Activated naive CD4-positive, alpha-beta T cell (primary cell): Measurements from ENCODE around the gene TUBB6.

ENCODE experiments used
- DNase-seq, 4 experiments: peaks; one replicate each; lab custom pipeline; 2025; lab: John Stamatoyannopoulos, UW

TUBB6 gene

GRCh38 chr18:12338382-12338781, 30.3 kb downstream of the TUBB6 start:
- no peak for DNase-seq

GRCh38 chr18:12340945-12341660, 33.1 kb downstream of the TUBB6 start:
- no peak for DNase-seq

DNA sequence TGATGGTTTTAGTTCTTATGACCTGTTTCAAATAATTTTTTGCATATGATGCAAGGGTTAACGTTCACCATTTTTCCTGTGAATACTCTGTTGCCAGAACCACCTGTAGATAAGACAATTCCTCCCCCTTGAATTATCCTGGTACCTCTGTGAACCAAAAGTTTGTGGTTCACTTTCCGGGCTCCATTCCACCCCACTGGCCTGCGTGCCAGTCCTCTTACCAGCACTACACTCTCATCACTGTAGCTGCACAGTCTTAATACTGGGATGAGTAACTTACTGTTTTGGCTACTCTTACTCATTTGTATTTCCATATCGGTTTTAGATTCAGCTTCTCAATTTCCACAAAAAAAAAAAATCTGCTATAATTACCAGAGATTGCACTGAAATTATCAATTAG, 34.6 kb downstream of the TUBB6 start:
- no peak for DNase-seq

DNA sequence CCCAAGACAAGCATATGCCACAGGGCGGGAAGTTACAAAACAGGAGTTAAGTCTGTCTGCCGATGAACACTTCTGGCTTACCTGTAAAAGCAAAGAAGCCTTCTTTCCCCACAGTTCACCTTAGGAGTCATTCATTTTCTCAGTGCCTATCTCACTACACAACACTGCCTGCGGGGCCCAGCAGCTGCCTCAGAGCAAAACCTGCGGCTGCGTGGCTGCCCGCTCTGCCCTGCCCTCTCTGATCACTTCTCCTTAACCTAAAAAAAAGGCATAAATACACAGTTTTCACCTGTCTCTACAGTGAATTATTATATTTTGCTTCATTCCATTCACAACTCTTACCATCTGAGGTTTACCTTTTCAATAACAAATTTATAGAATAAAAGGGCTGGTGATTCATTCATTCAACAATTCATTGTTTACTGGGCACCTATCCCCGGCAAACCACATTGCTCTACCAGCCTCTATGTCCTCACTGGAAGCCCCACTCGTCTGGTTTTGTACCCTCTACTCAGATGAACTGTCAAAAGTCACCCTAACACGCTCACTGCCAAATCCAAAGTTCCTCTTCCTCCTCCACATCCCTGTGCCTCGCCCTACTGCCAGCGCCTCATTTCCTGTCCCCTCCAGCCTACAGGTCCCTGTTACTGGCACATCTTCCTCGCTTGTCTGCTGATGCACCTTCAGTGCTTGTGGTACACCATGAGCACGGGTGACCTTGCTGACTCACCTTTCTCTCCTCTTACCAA, 37.6 kb downstream of the TUBB6 start:
- DNase-seq: no peak

DNA sequence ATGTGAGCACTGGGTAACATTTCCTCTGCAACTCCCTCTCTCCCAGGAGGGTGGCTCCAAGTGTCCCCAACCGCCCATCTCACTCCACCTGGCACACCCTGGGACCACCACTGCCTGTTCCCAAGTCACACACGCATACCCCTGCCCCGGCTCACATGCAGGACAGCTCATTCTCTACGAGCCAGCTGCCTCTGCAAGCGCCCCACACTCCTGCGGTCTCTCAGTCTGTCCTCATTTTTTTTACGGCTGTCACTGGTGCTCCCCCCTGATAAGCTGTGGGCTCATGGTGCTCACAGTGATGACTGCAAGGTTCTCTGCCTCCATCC, 38.2 kb downstream of the TUBB6 start:
- no peak for DNase-seq

GRCh38 chr18:12347895-12348294, 39.9 kb downstream of the TUBB6 start:
- DNase-seq: no peak

GRCh38 chr18:12352188-12352587, 44.1 kb downstream of the TUBB6 start:
- DNase-seq: no peak

DNA sequence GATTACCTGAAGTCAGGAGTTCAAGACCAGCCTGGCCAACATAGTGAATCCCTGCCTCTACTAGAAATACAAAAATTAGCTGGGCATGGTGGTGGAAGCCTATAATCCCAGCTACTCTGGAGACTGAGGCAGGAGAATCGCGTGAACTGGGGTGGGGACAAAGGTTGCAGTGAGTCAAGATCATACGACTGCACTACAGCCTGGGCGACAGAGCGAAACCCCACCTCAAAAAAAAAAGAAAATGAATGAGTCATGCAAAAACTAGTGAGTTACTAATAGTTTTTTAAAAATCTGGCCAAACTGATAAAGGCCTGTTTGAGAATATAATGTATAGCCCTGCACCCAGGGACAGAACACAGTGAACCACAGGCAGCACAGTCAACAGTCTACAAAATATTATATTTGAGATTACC, 51.5 kb downstream of the TUBB6 start:
- no peak for DNase-seq

GRCh38 chr18:12361770-12362378, 53.8 kb downstream of the TUBB6 start:
- DNase-seq: no peak

DNA sequence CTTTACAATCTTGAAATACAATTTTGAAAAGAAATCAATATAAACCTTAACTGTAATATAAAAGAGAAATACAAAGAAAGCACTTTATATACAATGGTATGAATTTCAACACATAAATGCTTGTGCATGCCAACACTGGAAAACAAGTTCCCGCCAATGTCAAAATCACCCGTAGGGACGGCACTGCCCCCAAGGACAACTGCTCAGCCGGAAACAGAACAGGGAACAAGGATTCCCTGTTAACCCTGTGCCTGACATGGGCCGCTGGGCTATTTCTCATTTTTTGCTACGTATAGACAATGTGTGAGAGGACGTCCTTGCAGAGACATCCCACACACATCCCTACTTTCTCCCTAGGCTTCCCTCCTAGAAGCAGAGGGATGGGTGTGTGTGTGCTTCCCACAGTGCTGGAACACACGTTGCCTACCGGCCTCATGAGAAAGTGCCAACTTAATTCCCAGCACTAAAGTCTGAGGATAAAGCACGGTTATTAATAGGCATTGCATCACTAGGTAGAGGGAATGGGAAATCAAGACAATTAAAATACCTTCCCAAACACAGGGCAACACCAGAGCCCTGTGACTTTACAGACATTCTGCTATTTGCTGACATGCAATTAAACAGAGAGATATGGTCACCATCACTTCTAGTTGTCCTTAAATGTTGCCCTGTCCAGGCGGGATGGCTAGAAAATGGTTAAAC, 54.6 kb downstream of the TUBB6 start:
- no peak for DNase-seq

- no peak for DNase-seq
These were observed 58.3 kb downstream of the TUBB6 start for GRCh38 chr18:12366379-12366778.

GRCh38 chr18:12366784-12367183, 58.7 kb downstream of the TUBB6 start:
- no peak for DNase-seq

DNA sequence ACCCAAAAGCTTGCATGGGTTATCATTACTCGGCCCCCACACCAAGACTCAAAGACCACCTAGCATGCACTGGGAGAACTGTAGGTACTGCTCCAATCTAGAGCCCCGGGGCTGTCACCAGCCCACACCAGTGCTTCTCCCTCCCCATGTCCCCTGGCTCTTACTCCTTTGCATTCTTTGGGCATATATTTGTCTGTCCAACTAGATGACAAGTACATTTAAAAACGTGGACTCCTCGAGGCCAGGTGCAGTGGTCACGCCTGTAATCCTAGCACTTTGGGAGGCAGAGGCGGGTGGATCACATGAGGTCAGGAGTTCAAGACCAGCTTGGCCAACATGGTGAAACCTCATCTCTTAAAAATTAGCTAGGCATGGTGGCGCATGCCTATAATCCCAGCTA, 61.2 kb downstream of the TUBB6 start:
- no peak for DNase-seq

DNA sequence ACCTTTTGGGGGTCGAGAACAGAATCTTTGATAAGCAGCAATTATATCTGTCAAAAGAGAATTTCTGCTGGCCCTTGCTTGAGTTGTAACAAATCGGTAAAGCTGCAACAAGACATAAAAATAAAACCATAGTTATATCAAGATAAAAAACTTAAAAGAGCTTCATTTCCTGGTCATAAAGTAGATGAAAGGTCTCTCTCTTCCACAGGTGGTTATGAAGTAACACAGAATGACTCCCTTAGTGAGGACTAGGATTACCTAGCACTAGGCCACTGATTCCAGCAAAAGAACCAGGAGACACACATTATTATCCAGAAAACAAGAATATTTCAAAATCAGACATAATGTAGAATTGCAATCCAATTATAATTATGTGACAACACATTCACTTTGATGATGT, 63.5 kb downstream of the TUBB6 start:
- no peak for DNase-seq

- no peak for DNase-seq
These were observed 64.4 kb downstream of the TUBB6 start for GRCh38 chr18:12372406-12372805.

DNA sequence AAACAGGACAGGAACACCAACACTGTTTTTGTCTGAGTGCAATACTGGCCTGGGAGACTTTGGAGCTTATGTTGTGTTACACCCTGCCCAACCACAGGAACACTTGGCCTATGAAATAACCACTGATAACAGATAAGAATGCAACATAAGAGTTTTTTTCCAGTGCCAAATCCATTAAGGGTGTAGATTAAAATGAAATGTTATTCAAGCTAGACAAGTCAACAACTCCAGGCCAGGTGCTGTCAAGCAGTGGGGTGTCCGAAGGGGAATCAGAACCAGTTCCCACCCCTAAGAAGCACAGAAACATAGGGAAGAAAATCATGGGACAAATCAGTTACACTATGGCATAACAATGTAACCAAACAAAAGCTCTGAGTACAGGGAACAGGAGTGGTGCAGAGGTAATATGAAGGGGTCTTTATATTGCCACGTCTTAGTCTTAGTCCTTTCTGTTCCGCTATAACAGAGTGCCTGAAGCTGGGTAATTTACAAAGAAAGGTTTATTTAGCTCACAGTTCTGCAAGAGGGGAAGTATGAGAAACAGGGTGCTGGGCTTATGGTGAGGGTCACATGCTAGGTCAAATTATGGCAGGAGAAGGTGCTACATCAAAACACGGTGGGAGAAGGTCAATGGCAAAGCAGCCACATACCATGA, 65.2 kb downstream of the TUBB6 start:
- no peak for DNase-seq

DNA sequence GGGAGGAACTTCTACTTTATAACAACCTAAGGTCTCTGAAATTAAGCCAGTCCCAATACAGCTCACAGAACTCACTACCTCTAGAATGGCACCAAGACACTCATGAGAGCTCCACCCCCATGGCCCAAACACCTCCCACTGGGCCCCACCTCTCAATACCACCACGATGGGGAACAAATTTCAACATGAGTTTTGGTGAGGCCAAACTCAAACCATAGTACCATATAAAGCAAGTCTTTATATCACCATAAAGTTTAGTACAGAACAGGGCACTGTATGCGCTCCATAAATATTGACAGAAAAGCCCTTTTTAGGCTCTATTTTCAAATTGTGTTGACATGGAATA, 65.7 kb downstream of the TUBB6 start:
- no peak for DNase-seq

GRCh38 chr18:12374401-12374800, 66.4 kb downstream of the TUBB6 start:
- no peak for DNase-seq
